Neuronal stem cell (in vitro differentiated cells): ENCODE results near the gene SARNP.
"Not testable (repeated sequence)": the region's sequence is repeated elsewhere in the genome, so short reads cannot be mapped to it uniquely, and the experiment has no call there.

Source experiments
- DNase-seq: peaks from one replicate; pipeline ENCODE4 v3.0.0-alpha.2; 2013; ENCODE audit warnings: low spot score
- H2AFZ ChIP-seq: one replicate; pipeline ENCODE4 v1.6.1; 2013; ENCODE audit warnings: mild to moderate bottlenecking, low read length, inconsistent platforms
- H2AK5ac ChIP-seq: 2 replicates; pipeline ENCODE4 v1.6.1; 2013; ENCODE audit warnings: low read depth, mild to moderate bottlenecking, inconsistent platforms, low read length, moderate library complexity, mixed read lengths
- H2BK120ac ChIP-seq: 2 replicates; pipeline ENCODE4 v1.6.1; 2013; ENCODE audit warnings: low read depth, mild to moderate bottlenecking, inconsistent platforms, low read length, moderate library complexity, mixed read lengths
- H2BK12ac ChIP-seq: one replicate; pipeline ENCODE4 v1.6.1; 2013; ENCODE audit warnings: low read length, inconsistent platforms
- H2BK15ac ChIP-seq: 2 replicates; pipeline ENCODE4 v1.6.1; 2013; ENCODE audit warnings: mild to moderate bottlenecking, low read length, inconsistent platforms, mixed read lengths
- H2BK5ac ChIP-seq: one replicate; pipeline ENCODE4 v1.6.1; 2013; ENCODE audit warnings: inconsistent platforms, mild to moderate bottlenecking, low read length, moderate library complexity
- H3K14ac ChIP-seq: one replicate; pipeline ENCODE4 v1.6.1; 2013; ENCODE audit warnings: low read length, inconsistent platforms
- H3K18ac ChIP-seq: 2 replicates; pipeline ENCODE4 v1.6.1; 2013; ENCODE audit warnings: low read length, inconsistent platforms
- H3K23ac ChIP-seq: 2 replicates; pipeline ENCODE4 v1.6.1; 2013; ENCODE audit warnings: low read depth, mild to moderate bottlenecking, mixed read lengths, low read length, inconsistent platforms; ENCODE audit not compliant: poor library complexity
- H3K27ac ChIP-seq: replicated peaks from 3 replicates; pipeline ENCODE4 v1.5.1; 2013; ENCODE audit warnings: low read length, inconsistent platforms
- H3K27me3 ChIP-seq, 3 experiments: 2 replicates each; pipeline ENCODE4 v1.6.1; 2013; ENCODE audit warnings: low read length in 3 of 3, mild to moderate bottlenecking in 2 of 3, inconsistent platforms in 1 of 3, low read depth in 1 of 3, mixed read lengths in 1 of 3, moderate library complexity in 1 of 3; ENCODE audit not compliant: control insufficient read depth in 3 of 3, insufficient read depth in 3 of 3
- H3K36me3 ChIP-seq, 2 donors: replicated peaks in 1 of 2; 2 replicates each; pipeline ENCODE4 v1.6.1; 2013; ENCODE audit warnings: low read length in 2 of 2; ENCODE audit not compliant: control insufficient read depth in 2 of 2, insufficient read depth in 2 of 2
- H3K4ac ChIP-seq: 2 replicates; pipeline ENCODE4 v1.6.1; 2013; ENCODE audit warnings: inconsistent platforms, mild to moderate bottlenecking, low read length, moderate library complexity
- H3K4me1 ChIP-seq, 2 donors: 1 replicate in 1 of 2; 2 replicates in 1 of 2; pipeline ENCODE4 v1.6.1; 2013; ENCODE audit warnings: low read length in 2 of 2, low read depth in 1 of 2; ENCODE audit not compliant: control insufficient read depth in 2 of 2, insufficient read depth in 1 of 2
- H3K4me2 ChIP-seq: one replicate; pipeline ENCODE4 v1.6.1; 2013; ENCODE audit warnings: mild to moderate bottlenecking, low read length, inconsistent platforms; ENCODE audit not compliant: insufficient read depth, poor library complexity, severe bottlenecking
- H3K4me3 ChIP-seq, 2 donors: 2 replicates each; pipeline ENCODE4 v1.5.1; 2013; ENCODE audit warnings: low read length in 2 of 2, mild to moderate bottlenecking in 2 of 2, inconsistent platforms in 1 of 2, moderate library complexity in 1 of 2
- H3K79me1 ChIP-seq: one replicate; pipeline ENCODE4 v1.6.1; 2013; ENCODE audit warnings: low read depth, mild to moderate bottlenecking, inconsistent platforms, low read length, moderate library complexity
- H3K9ac ChIP-seq: one replicate; pipeline ENCODE4 v1.6.1; 2013; ENCODE audit warnings: mild to moderate bottlenecking, low read depth, low read length, inconsistent platforms; ENCODE audit not compliant: poor library complexity
- H3K9me3 ChIP-seq, 2 donors: replicated peaks in 1 of 2; 2 replicates each; pipeline versions ENCODE3 to v1.6.1; 2013; ENCODE audit warnings: low read length in 2 of 2, mild to moderate bottlenecking in 2 of 2, inconsistent platforms in 1 of 2, low read depth in 1 of 2, mixed read lengths in 1 of 2, moderate library complexity in 1 of 2; ENCODE audit not compliant: control insufficient read depth in 2 of 2, insufficient read depth in 1 of 2
- H4K8ac ChIP-seq: one replicate; pipeline ENCODE4 v1.6.1; 2013; ENCODE audit warnings: low read depth, mild to moderate bottlenecking, inconsistent platforms, low read length, moderate library complexity
- H4K91ac ChIP-seq: one replicate; pipeline ENCODE4 v1.6.1; 2013; ENCODE audit warnings: low read length, low read depth, mild to moderate bottlenecking, inconsistent platforms; ENCODE audit not compliant: poor library complexity
- WGBS, 2 donors: extraction: QIAGEN DNeasy Blood & Tissue Kit; methylation state at CpG; one replicate each; pipeline ENCODE4 v1.1.7; 2013; ENCODE audit warnings: missing lambda C conversion rate in 2 of 2, mixed read lengths in 1 of 2; ENCODE audit not compliant: insufficient read length in 2 of 2, insufficient replicate concordance in 1 of 2; ENCODE audit errors: extremely low coverage in 2 of 2; 5-methylcytosine and 5-hydroxymethylcytosine counted together

Gene SARNP

GRCh38 chr12:55839345-55840140 is 22.0 kb upstream of the SARNP start:
- peak overlapping the region; percentile 75 for H3K18ac ChIP-seq
- no peaks in the 10 kb centered on the region for H3K36me3 ChIP-seq
- H3K4me1 ChIP-seq, result peaks cover 6% of the 10 kb centered on the region in 2 donors
- H2AFZ ChIP-seq, result no peak overlapping the region
- H3K23ac ChIP-seq, result no peak overlapping the region
- H2AK5ac ChIP-seq, result no peak overlapping the region
- H2BK12ac ChIP-seq, result no peak overlapping the region
- H3K14ac ChIP-seq, result no peak overlapping the region
- H3K79me1 ChIP-seq, result no peaks in the 10 kb centered on the region
- H3K4ac ChIP-seq, result no peak overlapping the region
- no CpG with 5 or more reads among the region's 11 CpGs for WGBS, 2 donors
- no peak overlapping the region for H4K8ac ChIP-seq
- DNase-seq, result no peak
- H2BK120ac ChIP-seq, result no peak overlapping the region
- no peak overlapping the region for H3K4me3 ChIP-seq
- peaks cover 0 to 5% of the 10 kb centered on the region in 2 donors for H3K9me3 ChIP-seq
- H2BK15ac ChIP-seq, result no peak overlapping the region
- H3K4me2 ChIP-seq, result no peak overlapping the region
- peaks cover 0 to 11% (median 0%) of the 10 kb centered on the region in 3 experiments for H3K27me3 ChIP-seq
- H3K27ac ChIP-seq, result no peak overlapping the region
- no peak overlapping the region for H2BK5ac ChIP-seq
- H3K9ac ChIP-seq, result peak overlapping the region; percentile 44
- no peak overlapping the region for H4K91ac ChIP-seq

- no peak overlapping the region for H2BK12ac ChIP-seq
- no peak overlapping the region for H3K4ac ChIP-seq
- no peaks in the 10 kb centered on the region for H3K79me1 ChIP-seq
- no CpG with 5 or more reads among the region's 3 CpGs for WGBS, 2 donors
- H4K8ac ChIP-seq, result no peak overlapping the region
- H3K36me3 ChIP-seq, result no peaks in the 10 kb centered on the region
- H2AK5ac ChIP-seq, result no peak overlapping the region
- H3K27me3 ChIP-seq, result peaks cover 0 to 11% (median 0%) of the 10 kb centered on the region in 3 experiments
- no peak overlapping the region for H2BK5ac ChIP-seq
- H3K18ac ChIP-seq, result no peak overlapping the region
- no peak overlapping the region for H2AFZ ChIP-seq
- peaks cover 6% of the 10 kb centered on the region in 2 donors for H3K4me1 ChIP-seq
- no peak overlapping the region for H2BK120ac ChIP-seq
- DNase-seq, result no peak
- no peak overlapping the region for H4K91ac ChIP-seq
- H3K4me3 ChIP-seq, result no peak overlapping the region
- no peak overlapping the region for H3K23ac ChIP-seq
- no peak overlapping the region for H3K14ac ChIP-seq
- no peak overlapping the region for H3K4me2 ChIP-seq
- H3K27ac ChIP-seq, result no peak overlapping the region
- peaks cover 0 to 5% of the 10 kb centered on the region in 2 donors for H3K9me3 ChIP-seq
- H3K9ac ChIP-seq, result no peak overlapping the region
- no peak overlapping the region for H2BK15ac ChIP-seq
Observed at GRCh38 chr12:55838361-55838760, 20.8 kb upstream of the SARNP start.

- H3K4me1 ChIP-seq, result peaks cover 5 to 10% of the 10 kb centered on the region in 2 donors
- H3K4ac ChIP-seq, H3K36me3 ChIP-seq, H3K9me3 ChIP-seq, H3K9ac ChIP-seq, DNase-seq, H3K27ac ChIP-seq, H2BK15ac ChIP-seq, H4K91ac ChIP-seq, H2AFZ ChIP-seq, H2BK12ac ChIP-seq, H3K27me3 ChIP-seq, H3K79me1 ChIP-seq, H3K4me2 ChIP-seq, H3K4me3 ChIP-seq, H2AK5ac ChIP-seq, H2BK120ac ChIP-seq, H3K18ac ChIP-seq, H4K8ac ChIP-seq, H3K14ac ChIP-seq, H3K23ac ChIP-seq: not testable (repeated sequence)
- WGBS, 2 donors, result no CpG with 5 or more reads among the region's 6 CpGs
- H2BK5ac ChIP-seq, result peak overlapping the region; percentile 2
Observed at GRCh38 chr12:55834400-55834799, 16.9 kb upstream of the SARNP start.

- no peak overlapping the region for H2AFZ ChIP-seq
Observed at GRCh38 chr12:55833056-55833455, 15.5 kb upstream of the SARNP start.

More at GRCh38 chr12:55833056-55833455, 15.5 kb upstream of the SARNP start:
- H3K9me3 ChIP-seq, result no peaks in the 10 kb centered on the region
- no peak overlapping the region for H3K4me3 ChIP-seq
- peak overlapping the region; percentile 60 for H2BK12ac ChIP-seq
- no peak overlapping the region for H3K18ac ChIP-seq
- no CpG with 5 or more reads among the region's 10 CpGs for WGBS, 2 donors
- H3K27ac ChIP-seq, result no peak overlapping the region
- no peak overlapping the region for H3K4me2 ChIP-seq
- no peak overlapping the region for H2BK5ac ChIP-seq
- no peak overlapping the region for H2BK15ac ChIP-seq
- no peak overlapping the region for H3K9ac ChIP-seq
- no peaks in the 10 kb centered on the region for H3K79me1 ChIP-seq
- no peak overlapping the region for H4K8ac ChIP-seq
- H3K4me1 ChIP-seq, result peaks cover 5 to 8% of the 10 kb centered on the region in 2 donors
- no peaks in the 10 kb centered on the region for H3K27me3 ChIP-seq
- no peak overlapping the region for H3K14ac ChIP-seq
- peaks cover 0 to 5% of the 10 kb centered on the region in 2 donors for H3K36me3 ChIP-seq
- H3K4ac ChIP-seq, result no peak overlapping the region
- no peak overlapping the region for H3K23ac ChIP-seq
- H2BK120ac ChIP-seq, result no peak overlapping the region
- DNase-seq, result no peak
- peak overlapping the region; percentile 18 for H2AK5ac ChIP-seq
- H4K91ac ChIP-seq, result no peak overlapping the region
